CD4-positive, alpha-beta T cell treated with Interleukin-6 at 100 ng/mL for 8 hours (primary cell): ENCODE results near the gene NOTCH3.

Experiments used
- DNase-seq: peaks from one replicate; pipeline ENCODE4 v3.0.0-alpha.2; 2020; ENCODE audit warnings: mixed read lengths, low spot score

NOTCH3 gene

GRCh38 chr19:15235781-15236180, 35.0 kb upstream of the NOTCH3 start:
- no peak for DNase-seq

DNA sequence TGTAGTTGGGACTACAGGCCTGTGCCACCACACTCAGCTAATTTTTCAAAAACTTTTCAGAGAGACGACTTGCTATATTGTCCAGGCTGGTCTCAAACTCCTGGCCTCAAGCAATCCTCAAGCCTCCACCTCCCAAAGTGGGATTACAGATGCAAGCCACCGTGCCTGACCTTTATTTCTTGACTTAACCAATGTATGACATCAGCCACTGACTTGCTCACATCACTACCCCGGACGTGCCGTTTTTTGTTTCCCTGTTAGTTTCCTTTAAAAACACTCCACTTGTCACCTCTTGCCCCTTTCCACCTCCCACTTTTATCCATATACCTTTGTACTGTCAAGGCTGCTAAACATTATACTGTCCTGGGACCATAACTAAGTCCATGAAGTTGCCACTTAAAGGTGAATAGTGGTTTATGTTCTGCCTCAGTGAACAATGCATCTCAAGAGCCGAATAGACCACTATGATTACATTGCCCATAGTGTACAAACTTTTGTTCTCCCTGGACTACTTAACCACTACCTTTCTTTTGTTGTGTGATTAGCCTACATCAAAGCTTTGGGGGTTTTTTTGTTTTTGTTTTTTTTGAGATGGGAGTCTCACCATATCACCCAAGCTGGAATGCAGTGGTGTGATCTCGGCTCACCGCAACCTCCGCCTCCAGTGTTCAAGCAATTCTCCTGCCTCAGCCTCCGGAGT, 33.8 kb upstream of the NOTCH3 start:
- no peak for DNase-seq

DNA sequence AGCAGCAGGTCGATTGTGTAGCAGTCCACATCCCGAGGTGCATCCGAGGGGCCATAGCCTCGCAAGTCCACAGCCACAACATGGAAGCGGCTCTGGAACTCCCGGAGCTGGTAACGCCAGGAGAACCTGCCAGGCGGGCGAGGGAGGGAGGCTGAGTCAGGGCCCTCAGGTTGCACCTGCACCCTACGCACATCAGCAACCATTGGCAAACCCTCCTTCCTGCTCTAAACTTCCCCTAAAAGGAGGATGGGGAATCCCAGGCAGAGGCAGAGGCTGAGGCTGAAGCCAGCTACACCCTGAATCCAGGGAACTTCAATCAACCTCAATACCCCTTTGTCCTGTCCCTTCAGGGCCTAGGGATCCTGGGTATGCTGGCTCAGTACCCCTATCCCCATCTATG, 30.5 kb upstream of the NOTCH3 start:
- DNase-seq = no peak

- no peak for DNase-seq
Observed at GRCh38 chr19:15227261-15227660, 26.5 kb upstream of the NOTCH3 start.

- no peak for DNase-seq
Observed at GRCh38 chr19:15225760-15226159, 25.0 kb upstream of the NOTCH3 start.

- no peak for DNase-seq
Observed at GRCh38 chr19:15223649-15224361, 23.0 kb upstream of the NOTCH3 start.

DNA sequence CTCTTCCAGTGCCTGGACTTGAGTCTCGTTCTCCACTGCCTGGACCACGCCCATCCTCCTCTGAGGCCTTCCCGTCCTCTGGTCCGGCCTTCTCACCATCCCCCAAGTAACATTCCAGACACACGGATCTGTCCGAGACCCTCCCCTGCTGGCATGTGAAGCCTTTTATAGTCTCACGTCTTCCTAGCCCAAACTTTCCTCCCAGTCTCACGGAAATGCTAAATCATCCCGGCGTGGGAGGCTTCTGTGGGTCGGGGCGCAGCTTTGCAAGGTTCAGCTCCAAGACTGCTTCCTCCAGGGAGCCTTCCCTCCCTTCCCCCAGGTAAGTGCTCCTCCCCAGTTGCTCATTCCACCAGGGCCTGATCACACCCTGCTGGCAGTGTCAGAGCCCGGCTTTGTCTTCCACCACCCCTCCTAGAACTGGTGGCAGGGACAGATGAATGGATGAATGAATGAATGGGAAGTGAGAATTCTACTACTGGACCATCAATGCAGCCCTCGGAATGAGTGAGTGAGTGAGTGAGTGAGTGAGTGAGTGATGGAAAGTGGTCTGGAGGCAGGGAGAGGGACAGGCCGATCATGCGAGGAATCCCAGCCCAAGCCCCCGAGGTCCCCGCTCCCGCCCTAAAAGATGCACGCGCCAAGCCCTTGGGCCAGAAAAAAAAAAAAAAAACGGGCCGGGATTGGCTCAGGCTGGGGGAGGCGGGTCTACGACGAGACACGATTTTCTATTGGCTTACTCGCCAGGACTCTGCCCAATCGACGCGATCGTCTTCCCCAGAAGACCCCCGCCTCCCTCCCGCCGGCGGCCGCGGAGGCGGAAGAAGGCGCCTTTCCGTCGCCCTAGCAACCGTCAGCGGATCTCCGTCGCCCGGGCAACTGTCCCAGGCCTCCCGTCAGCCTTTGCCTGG, 22.2 kb upstream of the NOTCH3 start:
- peak; percentile 70 for DNase-seq

GRCh38 chr19:15220833-15221232, 20.0 kb upstream of the NOTCH3 start:
- DNase-seq = no peak

DNA sequence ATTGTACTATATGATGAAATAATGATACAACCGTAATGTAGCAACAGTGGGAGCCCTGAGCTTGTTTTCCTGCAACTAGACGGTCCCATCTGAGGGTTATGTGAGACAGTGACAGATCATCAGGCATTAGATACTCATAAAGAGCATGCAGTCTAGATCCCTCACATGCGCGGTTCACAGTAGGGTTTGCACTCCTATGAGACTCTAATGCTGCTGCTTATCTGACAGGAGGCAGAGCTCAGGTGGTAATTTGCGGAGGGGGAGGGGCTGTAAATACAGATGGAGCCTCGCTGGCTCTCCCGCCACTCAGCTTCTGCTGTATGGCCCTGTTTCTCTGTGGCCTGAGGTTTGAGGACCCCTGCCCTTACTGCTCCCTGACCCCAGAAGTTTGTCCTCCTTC, 17.7 kb upstream of the NOTCH3 start:
- no peak for DNase-seq

DNA sequence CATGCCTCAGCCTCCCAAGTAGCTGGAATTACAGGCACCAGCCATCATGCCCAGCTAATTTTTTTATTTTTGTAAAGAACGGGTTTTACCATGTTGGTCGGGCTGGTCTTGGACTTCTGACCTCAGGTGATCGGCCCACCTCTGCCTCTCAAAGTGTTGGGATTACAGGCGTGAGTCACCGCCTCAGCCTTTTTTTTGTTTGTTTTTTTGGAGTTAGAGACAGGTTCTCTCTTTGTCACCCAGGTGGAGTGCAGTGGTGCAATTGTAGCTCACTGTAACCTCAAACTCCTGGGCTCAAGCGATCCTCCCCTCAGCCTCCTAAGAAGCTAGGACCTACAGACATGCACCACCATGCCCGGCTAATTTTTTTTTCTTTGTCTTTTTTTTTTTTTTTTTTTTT, 15.6 kb upstream of the NOTCH3 start:
- DNase-seq = no peak

GRCh38 chr19:15213715-15214381, 13.1 kb upstream of the NOTCH3 start:
- DNase-seq = no peak

GRCh38 chr19:15212711-15213110, 11.9 kb upstream of the NOTCH3 start:
- DNase-seq = no peak

DNA sequence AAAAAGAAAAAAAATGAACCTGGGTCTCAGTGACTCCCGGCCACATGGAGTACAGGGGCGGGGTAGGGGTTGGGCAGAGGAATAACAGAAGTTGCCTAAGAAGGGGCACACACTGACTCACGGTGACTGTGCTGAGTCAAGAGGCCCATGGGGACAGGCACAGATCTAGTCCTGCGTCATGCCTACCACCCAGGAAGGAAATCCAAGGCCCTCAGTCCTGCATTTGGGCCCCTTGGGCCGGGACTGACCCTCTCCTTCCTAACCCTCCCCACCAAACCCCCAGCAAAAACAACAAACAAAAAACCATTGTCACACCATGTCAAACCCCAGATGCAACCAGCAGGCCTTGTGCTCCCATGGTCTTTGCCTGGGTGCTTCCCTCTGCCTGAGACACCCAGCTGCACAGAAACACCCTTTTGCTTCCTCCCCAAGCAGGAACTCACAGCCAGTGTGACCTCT, 9.6 kb upstream of the NOTCH3 start:
- no peak for DNase-seq

DNA sequence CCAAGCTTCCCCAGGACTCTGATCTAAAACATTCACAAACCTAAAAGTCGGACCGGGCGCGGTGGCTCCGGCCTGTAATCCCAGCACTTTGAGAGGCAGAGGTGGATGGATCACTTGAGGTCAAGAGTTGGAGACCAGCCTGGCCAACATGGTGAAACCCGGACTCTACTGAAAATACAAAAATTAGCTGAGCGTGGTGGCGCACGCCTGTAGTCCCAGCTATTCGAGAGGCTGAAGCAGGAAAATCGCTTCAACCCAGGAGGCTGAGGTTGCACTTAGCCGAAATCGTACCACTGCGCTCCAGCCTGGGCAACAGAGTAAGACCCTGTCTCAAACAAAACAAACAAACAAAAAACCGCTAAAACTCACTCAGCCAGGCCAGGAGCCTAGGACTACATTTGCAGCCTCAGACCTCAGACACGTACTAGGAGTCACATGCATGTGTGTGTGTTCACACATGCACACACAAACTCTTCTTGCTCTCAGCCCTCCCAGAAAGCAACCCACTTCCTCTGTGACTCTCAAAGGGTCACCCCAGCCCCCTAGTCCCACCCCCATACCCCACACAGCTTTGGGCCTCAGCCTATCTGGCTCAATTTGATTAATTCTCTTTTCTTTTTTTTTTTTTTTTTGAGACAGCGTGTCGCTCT, 704 bp upstream of the NOTCH3 start:
- DNase-seq = no peak

- no peak for DNase-seq
Observed at GRCh38 chr19:15199661-15200552, 888 bp downstream of the NOTCH3 start.

DNA sequence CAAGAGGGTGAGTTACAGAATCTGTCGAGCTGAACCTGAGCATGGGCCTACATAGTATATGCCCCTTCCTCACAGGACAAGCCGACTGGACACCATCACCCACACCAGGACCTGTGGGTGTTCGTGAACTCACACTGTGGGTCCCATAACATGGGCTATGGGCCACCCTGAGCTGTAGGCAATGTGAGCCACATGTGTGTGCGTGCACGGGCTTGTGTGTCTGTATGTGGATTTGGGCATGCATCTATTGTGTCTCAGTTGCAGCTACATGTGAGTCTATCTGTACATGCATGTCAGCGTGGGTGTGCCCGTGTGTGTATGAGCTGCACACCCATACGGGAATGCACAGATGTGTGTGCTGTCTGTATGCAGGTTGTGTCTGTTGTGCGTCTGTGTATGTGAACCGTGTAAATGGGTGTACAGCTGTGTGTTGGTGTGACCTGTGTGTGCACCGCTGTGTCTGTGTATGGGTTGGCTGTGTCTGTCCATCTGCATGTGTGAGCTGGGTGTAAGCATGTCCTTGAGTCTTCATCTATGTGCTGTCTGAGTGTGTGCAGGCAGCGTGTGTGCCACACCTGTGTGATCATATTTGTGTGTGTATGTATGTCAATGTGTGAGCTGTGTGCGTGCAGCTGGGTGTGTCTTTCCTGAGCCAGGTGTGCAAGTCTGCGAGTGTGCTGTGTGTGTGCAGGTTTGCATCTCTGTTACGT, 1.7 kb downstream of the NOTCH3 start:
- DNase-seq = no peak

DNA sequence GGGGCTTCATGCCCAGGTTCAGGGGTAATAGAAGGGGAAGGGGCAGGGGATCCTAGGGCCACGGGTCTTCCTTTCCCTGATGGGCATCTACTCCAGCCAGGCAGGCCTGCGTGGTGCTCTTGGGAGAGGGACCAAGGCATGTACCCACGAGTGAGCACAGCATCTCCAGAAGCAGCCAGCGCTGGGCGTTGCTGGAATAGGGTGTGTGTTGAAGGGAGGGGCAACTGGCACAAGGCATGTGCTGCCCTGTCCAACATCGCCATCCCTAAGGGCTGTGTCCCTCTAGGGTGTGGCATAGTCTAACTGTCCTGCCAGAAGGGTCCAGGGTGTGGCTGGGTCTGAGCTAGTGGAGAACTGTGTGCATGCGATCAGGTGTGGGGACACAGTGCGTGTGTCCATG, 2.9 kb downstream of the NOTCH3 start:
- no peak for DNase-seq

DNA sequence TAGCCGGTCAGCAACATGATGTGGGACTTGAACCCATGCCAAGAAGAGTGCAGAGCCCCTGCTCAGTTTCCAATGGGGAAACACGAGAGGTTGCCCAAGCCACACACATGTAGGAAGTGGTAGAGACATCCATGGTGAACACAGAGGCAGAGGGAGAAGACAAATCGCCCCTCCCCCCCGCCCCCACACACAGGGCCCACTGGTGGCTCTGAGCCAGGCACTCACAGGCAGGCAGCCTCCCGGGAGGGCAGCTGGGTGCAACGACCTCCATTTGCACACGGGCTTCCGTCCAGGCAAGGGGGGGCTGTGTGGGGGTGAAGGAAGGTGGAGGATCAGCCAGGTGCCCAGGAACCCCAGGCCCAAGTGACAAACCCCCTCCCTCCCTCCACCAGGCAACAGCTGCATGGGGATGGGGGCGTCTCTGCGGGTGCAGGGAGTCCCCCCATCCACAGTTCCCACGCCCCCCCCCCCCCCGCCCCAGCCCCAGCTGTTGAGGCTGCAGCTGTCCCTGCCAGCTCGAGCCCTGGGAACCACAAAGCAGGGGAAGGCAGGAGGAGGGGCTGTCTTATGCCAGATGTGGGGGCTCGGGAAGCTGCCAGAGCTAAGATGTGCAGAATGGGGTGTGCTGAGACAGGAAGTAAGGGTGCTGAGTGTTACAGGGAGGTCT, 3.4 kb downstream of the NOTCH3 start:
- no peak for DNase-seq

- DNase-seq = no peak
Observed at GRCh38 chr19:15196360-15197005, 4.3 kb downstream of the NOTCH3 start.
